Measurements from ENCODE around the gene FUS.

The FUS gene

GRCh38 chr16:31204871-31205666 is 25.1 kb downstream of the FUS start:
- DNase-seq, result no peak

- no peak for DNase-seq
Measured at GRCh38 chr16:31206776-31207175, 26.8 kb downstream of the FUS start.

GRCh38 chr16:31213342-31213741 is 33.4 kb downstream of the FUS start:
- DNase-seq, result no peak

GRCh38 chr16:31213877-31214707 is 34.2 kb downstream of the FUS start, which contains the start of gene TRIM72:
Gene TRIM72, plus strand, starts transcription at chr16:31214119. Its CDS starts 620 bp downstream, at chr16:31214739.
- no peak for DNase-seq

GRCh38 chr16:31214708-31215286 is 34.9 kb downstream of the FUS start:
- no peak for DNase-seq

- peak; percentile 27 for DNase-seq
Measured at GRCh38 chr16:31215287-31216162, 35.6 kb downstream of the FUS start.

GRCh38 chr16:31216422-31217135 is 36.6 kb downstream of the FUS start, which contains the start of gene PYDC1:
Gene PYDC1, minus strand, starts transcription at chr16:31217135. Its CDS starts 107 bp downstream, at chr16:31217028.
- no peak for DNase-seq

- no peak for DNase-seq
Measured at GRCh38 chr16:31217136-31217530, 37.2 kb downstream of the FUS start.

GRCh38 chr16:31219154-31219741 is 39.3 kb downstream of the FUS start:
- DNase-seq, result no peak

GRCh38 chr16:31221357-31222160 is 41.6 kb downstream of the FUS start:
- DNase-seq, result no peak

GRCh38 chr16:31223044-31223443 is 43.1 kb downstream of the FUS start:
- DNase-seq, result no peak

- no peak for DNase-seq
Measured at GRCh38 chr16:31224092-31224955, 44.4 kb downstream of the FUS start.

GRCh38 chr16:31225193-31225592 is 45.3 kb downstream of the FUS start:
- DNase-seq, result no peak

- no peak for DNase-seq
Measured at GRCh38 chr16:31228206-31228605, 48.3 kb downstream of the FUS start.

GRCh38 chr16:31229501-31229900 is 49.6 kb downstream of the FUS start:
- DNase-seq, result no peak

GRCh38 chr16:31238041-31238440 is 58.1 kb downstream of the FUS start:
- DNase-seq, result no peak

All from NCI-H2227 treated with DMSO at 0.1 percent for 48 hours (cell line).